Uterus (tissue), 2 donors: ENCODE measurements around the gene ZBTB47.

Experiments
- POLR2A ChIP-seq, 2 donors: fragments of 450-650 bp; IDR thresholded peaks; one replicate each; pipeline ENCODE4 v1.6.1; 2016; ENCODE audit warnings: antibody characterized with exemption in 2 of 2, mild to moderate bottlenecking in 1 of 2, moderate library complexity in 1 of 2
- TF ChIP-seq, protein P1 (sequence below), 4 experiments: fragments of 200-600 bp in 2 of 4; fragments of 450-650 bp in 2 of 4; sonication (generic) in 2 of 4; IDR thresholded peaks; one replicate each; pipeline ENCODE4 v1.5.1; 2016 to 2019; ENCODE audit warnings: antibody characterized with exemption in 4 of 4, mild to moderate bottlenecking in 2 of 4, moderate library complexity in 1 of 4

GRCh38 chr3:42637001-42637400 is 16.5 kb upstream of the ZBTB47 start:
- TF ChIP-seq, protein P1, sequence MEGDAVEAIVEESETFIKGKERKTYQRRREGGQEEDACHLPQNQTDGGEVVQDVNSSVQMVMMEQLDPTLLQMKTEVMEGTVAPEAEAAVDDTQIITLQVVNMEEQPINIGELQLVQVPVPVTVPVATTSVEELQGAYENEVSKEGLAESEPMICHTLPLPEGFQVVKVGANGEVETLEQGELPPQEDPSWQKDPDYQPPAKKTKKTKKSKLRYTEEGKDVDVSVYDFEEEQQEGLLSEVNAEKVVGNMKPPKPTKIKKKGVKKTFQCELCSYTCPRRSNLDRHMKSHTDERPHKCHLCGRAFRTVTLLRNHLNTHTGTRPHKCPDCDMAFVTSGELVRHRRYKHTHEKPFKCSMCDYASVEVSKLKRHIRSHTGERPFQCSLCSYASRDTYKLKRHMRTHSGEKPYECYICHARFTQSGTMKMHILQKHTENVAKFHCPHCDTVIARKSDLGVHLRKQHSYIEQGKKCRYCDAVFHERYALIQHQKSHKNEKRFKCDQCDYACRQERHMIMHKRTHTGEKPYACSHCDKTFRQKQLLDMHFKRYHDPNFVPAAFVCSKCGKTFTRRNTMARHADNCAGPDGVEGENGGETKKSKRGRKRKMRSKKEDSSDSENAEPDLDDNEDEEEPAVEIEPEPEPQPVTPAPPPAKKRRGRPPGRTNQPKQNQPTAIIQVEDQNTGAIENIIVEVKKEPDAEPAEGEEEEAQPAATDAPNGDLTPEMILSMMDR (IDR thresholded peaks at IDR 0.05): no peak
- TF ChIP-seq POLR2A (IDR thresholded peaks at IDR 0.05): no peak
